ENCODE data around the gene HJURP.

DNA sequence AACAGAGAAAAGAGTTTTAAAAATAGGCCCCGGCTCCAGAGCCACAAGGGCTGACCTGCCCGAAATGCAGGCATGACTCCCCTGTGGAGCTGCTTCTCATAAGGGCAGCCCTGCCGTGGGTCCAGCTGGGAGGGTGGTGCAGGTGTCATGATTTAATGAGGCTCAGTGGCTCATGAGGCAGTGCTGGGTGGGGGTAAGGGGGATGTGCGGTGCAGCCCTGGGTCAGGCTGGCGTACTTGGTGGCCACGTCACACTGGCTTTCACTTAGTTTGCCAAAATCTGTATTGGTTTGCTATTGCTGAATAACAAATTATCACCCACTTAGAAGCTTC, 33.6 kb downstream of the HJURP start:
- TF ChIP-seq, protein P1, sequence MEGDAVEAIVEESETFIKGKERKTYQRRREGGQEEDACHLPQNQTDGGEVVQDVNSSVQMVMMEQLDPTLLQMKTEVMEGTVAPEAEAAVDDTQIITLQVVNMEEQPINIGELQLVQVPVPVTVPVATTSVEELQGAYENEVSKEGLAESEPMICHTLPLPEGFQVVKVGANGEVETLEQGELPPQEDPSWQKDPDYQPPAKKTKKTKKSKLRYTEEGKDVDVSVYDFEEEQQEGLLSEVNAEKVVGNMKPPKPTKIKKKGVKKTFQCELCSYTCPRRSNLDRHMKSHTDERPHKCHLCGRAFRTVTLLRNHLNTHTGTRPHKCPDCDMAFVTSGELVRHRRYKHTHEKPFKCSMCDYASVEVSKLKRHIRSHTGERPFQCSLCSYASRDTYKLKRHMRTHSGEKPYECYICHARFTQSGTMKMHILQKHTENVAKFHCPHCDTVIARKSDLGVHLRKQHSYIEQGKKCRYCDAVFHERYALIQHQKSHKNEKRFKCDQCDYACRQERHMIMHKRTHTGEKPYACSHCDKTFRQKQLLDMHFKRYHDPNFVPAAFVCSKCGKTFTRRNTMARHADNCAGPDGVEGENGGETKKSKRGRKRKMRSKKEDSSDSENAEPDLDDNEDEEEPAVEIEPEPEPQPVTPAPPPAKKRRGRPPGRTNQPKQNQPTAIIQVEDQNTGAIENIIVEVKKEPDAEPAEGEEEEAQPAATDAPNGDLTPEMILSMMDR (IDR thresholded peaks at IDR 0.05; ENCODE audit: borderline replicate concordance, extremely low read depth, low read length, poor library complexity, severe bottlenecking) = no peak
- TF ChIP-seq EZH2 (IDR thresholded peaks at IDR 0.05; ENCODE audit: borderline replicate concordance, low read depth, low read length, severe bottlenecking) = no peak
